ENCODE measurements around the gene C1orf198.

DNA sequence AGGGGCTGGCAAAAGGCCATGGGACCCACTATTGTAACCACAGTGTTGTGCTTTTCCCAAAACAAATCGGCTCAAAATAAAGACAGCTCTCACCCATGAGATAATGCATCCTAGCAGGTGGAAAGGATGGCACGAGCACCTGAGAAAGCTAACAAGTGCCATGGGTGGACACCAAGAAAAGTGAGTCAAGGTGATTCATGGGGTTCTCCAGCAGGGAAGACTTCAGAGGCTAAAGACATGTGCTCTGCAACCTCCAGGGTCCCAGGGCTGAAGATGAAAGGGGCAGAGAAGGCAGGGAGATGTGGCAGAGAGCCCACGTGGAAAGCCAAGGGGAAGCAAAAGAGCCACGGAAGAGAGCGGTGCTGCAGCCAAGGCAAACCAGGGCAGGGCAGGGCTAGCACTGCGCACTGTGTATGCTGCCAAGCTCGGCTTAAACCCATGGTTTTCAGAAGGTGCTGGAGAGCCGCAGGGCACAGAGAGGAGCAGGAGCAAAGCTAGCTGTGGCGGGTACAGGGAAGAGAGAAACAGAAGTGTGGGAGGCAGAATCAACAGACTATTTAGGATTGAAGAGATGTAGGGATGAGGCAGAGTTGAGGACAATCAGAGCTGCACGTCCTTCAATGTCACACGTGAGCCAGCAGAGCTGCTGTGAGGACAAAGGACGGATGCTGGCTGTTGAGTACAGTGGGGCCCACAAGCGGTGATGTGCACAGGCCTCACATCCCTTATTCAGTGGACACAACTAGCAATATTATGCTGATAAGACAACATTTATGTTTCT is 41.8 kb upstream of the C1orf198 start:
- TF ChIP-seq, protein P1, sequence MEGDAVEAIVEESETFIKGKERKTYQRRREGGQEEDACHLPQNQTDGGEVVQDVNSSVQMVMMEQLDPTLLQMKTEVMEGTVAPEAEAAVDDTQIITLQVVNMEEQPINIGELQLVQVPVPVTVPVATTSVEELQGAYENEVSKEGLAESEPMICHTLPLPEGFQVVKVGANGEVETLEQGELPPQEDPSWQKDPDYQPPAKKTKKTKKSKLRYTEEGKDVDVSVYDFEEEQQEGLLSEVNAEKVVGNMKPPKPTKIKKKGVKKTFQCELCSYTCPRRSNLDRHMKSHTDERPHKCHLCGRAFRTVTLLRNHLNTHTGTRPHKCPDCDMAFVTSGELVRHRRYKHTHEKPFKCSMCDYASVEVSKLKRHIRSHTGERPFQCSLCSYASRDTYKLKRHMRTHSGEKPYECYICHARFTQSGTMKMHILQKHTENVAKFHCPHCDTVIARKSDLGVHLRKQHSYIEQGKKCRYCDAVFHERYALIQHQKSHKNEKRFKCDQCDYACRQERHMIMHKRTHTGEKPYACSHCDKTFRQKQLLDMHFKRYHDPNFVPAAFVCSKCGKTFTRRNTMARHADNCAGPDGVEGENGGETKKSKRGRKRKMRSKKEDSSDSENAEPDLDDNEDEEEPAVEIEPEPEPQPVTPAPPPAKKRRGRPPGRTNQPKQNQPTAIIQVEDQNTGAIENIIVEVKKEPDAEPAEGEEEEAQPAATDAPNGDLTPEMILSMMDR (IDR thresholded peaks at IDR 0.05; ENCODE audit: insufficient read depth, low read length): no peak
- TF ChIP-seq, protein P2, sequence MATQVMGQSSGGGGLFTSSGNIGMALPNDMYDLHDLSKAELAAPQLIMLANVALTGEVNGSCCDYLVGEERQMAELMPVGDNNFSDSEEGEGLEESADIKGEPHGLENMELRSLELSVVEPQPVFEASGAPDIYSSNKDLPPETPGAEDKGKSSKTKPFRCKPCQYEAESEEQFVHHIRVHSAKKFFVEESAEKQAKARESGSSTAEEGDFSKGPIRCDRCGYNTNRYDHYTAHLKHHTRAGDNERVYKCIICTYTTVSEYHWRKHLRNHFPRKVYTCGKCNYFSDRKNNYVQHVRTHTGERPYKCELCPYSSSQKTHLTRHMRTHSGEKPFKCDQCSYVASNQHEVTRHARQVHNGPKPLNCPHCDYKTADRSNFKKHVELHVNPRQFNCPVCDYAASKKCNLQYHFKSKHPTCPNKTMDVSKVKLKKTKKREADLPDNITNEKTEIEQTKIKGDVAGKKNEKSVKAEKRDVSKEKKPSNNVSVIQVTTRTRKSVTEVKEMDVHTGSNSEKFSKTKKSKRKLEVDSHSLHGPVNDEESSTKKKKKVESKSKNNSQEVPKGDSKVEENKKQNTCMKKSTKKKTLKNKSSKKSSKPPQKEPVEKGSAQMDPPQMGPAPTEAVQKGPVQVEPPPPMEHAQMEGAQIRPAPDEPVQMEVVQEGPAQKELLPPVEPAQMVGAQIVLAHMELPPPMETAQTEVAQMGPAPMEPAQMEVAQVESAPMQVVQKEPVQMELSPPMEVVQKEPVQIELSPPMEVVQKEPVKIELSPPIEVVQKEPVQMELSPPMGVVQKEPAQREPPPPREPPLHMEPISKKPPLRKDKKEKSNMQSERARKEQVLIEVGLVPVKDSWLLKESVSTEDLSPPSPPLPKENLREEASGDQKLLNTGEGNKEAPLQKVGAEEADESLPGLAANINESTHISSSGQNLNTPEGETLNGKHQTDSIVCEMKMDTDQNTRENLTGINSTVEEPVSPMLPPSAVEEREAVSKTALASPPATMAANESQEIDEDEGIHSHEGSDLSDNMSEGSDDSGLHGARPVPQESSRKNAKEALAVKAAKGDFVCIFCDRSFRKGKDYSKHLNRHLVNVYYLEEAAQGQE (IDR thresholded peaks at IDR 0.05; ENCODE audit: insufficient replicate concordance, low read depth): no peak

Data from HL-60 (cell line).